BE2C (cell line): ENCODE data around the gene ZMYND8.

Experiments used
- DNase-seq: peaks from one replicate; pipeline ENCODE4 v3.0.0-alpha.2; 2020
- H3K27me3 ChIP-seq: fragments of 250-450 bp; sonication (Bioruptor Pico); 2 replicates; pipeline ENCODE4 v1.5.1; 2020; ENCODE audit warnings: mild to moderate bottlenecking
- H3K36me3 ChIP-seq: fragments of 250-450 bp; sonication (Bioruptor Pico); 2 replicates; pipeline ENCODE4 v1.5.1; 2020; ENCODE audit warnings: mild to moderate bottlenecking
- H3K4me1 ChIP-seq: fragments of 250-450 bp; sonication (Bioruptor Pico); 2 replicates; pipeline ENCODE4 v1.5.1; 2020
- H3K4me3 ChIP-seq: 2 replicates; pipeline ENCODE4 v1.5.1; 2011; ENCODE audit warnings: low read depth, low read length
- H3K9me3 ChIP-seq: fragments of 250-450 bp; sonication (Bioruptor Pico); 2 replicates; pipeline ENCODE4 v1.5.1; 2020
- TF ChIP-seq, protein P1 (sequence below): IDR thresholded peaks from 2 replicates; pipeline ENCODE4 v1.5.1; 2012; ENCODE audit warnings: mild to moderate bottlenecking, low read depth, low read length

The ZMYND8 gene

DNA sequence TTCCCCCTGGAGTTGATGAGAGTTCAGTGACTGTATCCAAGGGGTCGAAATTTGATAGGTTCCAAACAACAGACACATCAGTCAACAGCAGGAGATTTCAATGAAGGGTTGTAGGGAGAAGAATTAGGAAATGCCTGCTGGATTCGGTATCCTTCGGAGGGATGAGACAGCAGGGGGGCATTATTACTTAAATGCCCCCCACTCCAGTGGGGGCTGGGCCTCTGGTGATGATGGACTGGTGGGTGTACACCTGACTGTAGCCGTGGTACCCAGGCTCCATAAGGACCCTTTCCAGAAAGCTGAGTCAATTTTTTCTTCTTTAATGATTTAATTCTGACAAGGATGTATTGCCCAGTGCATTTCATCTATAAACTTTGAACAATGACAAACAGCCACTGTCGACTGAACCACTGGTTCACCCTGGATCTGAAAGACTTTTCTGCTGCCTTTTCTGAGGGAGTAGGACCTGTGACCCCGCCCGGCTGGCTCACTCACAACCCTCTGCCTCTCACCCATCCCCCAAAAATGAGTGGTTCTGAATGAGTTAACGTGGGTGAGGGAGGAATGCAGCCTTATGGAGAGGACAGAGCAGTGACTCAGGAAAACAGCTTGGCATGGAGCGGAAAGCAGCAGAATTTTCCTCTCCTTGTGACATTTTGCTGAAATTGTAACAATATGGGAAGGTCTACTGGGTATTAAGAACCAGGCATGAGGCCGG, 41.0 kb downstream of the ZMYND8 start:
- H3K4me3 ChIP-seq = no peak overlapping the region
- no peaks in the 10 kb centered on the region for H3K27me3 ChIP-seq
- TF ChIP-seq, protein P1, sequence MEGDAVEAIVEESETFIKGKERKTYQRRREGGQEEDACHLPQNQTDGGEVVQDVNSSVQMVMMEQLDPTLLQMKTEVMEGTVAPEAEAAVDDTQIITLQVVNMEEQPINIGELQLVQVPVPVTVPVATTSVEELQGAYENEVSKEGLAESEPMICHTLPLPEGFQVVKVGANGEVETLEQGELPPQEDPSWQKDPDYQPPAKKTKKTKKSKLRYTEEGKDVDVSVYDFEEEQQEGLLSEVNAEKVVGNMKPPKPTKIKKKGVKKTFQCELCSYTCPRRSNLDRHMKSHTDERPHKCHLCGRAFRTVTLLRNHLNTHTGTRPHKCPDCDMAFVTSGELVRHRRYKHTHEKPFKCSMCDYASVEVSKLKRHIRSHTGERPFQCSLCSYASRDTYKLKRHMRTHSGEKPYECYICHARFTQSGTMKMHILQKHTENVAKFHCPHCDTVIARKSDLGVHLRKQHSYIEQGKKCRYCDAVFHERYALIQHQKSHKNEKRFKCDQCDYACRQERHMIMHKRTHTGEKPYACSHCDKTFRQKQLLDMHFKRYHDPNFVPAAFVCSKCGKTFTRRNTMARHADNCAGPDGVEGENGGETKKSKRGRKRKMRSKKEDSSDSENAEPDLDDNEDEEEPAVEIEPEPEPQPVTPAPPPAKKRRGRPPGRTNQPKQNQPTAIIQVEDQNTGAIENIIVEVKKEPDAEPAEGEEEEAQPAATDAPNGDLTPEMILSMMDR = no peak
- peaks cover 16% of the 10 kb centered on the region for H3K4me1 ChIP-seq
- no peaks in the 10 kb centered on the region for H3K9me3 ChIP-seq
- H3K36me3 ChIP-seq = peaks cover 47% of the 10 kb centered on the region
- DNase-seq = no peak

DNA sequence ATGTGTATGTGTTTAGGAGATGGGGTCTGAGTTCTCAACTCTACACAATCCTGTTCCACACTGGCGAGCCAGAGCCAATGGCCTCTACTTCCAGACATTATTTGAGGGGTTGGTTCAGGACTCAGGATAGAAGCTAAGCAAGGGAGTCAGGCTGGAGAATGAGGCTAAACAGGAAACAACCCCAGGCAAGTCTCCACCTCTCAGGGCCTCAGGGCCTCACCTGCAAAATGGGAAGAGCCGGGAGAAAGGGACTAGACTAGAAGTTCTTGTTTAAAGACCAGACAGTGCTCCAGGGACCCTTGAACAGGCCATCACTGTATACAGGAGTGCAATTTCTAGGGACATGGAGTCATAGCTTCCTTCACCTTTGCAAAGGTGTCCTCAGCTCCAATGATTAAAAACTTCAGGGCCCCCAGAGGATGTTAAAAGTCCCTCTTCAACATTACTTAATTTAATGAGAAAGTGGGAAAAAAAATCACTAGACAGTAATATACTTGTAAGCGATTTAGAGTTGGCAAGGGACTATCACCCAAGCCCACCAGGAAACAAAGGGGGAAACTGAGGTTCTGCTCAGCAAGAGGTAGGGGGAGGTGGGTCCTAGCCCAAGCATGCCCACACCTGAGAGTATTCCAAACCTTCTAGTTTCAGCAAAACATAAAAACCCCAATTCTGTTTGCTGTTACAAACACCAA, 41.7 kb downstream of the ZMYND8 start:
- no peak for DNase-seq
- TF ChIP-seq, protein P1 = no peak
- H3K27me3 ChIP-seq = no peaks in the 10 kb centered on the region
- no peaks in the 10 kb centered on the region for H3K9me3 ChIP-seq
- H3K4me3 ChIP-seq = no peak overlapping the region
- peaks cover 10% of the 10 kb centered on the region for H3K4me1 ChIP-seq
- peaks cover 49% of the 10 kb centered on the region for H3K36me3 ChIP-seq

DNA sequence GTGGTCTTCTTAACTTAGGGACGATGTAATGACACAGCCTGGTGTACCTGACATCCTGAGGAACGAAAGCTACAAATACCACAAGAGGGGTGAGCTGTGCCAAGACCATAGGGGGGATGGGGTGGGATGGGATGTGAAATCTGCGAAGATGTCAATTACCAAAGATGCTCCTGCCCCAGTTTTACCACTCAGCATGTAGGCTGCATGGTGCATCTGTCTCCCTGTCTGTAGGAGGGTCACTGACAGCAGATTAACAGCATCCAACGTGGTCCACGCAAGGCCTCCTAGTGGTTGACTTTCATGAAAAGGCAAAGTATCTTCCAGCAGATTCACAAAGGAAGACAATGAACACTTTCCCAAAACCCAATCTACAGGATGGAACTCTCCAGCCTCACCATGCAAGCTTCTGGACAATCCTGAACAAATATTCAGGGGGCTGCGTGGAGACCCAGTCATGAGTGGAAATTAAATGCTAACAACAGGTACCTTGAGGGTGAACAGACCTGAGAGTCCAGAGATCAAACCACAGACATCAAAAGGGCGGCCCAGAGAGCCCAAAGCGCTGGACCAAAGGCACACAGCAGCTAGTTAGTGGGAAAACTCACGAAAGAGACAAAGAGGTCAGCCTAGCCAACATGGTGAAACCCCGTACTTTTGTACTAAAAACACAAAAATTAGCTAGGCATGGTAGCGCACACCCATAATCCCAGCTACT, 44.4 kb downstream of the ZMYND8 start:
- H3K4me1 ChIP-seq = no peaks in the 10 kb centered on the region; the same call in 1 of the 2 replicates
- no peak for DNase-seq
- H3K9me3 ChIP-seq = no peaks in the 10 kb centered on the region
- TF ChIP-seq, protein P1 = no peak; the same call in 1 of the 2 replicates
- no peaks in the 10 kb centered on the region for H3K27me3 ChIP-seq
- H3K4me3 ChIP-seq = no peak overlapping the region
- H3K36me3 ChIP-seq = peaks cover 66% of the 10 kb centered on the region

DNA sequence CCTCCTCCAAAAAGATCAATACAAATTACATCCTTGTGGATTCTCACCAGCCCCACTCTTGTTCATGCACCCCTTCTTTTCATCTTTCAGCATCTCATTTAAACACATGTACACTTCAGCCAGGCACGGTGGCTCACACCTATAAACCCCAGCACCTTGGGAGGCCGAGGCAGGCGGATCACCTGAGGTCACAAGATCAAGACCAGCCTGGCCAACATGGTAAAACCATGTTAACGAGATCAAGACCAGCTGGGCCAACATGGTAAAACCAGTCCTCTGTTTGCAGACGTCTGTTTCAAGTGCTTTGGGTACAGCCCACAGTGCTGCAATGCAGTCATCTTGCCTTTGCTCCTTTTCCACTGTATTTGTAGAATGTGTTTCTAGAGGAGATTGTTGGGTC, 45.3 kb downstream of the ZMYND8 start:
- H3K9me3 ChIP-seq = no peaks in the 10 kb centered on the region
- no peaks in the 10 kb centered on the region; the same call in 1 of the 2 replicates for H3K4me1 ChIP-seq
- no peaks in the 10 kb centered on the region for H3K27me3 ChIP-seq
- H3K4me3 ChIP-seq = no peak overlapping the region
- no peak for DNase-seq
- TF ChIP-seq, protein P1 = no peak
- peaks cover 73% of the 10 kb centered on the region for H3K36me3 ChIP-seq

DNA sequence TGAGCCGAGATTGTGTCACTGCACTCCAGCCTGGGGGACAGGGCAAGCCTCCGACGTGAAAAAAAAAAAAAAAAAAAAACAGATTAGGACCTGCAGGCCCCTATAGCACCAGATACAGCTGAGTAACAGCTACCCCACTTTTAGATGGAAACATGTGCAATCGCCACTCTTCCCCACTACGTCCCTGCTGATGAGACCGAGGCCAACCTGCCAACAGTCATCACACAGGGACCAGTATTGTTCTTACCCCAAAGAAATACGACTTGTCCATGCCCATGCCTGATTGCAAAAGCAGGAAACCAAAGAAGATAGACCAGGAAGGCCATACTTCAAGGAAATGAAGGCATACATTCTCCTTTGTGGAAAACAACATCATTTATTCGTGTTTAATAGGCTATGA, 45.8 kb downstream of the ZMYND8 start:
- Histone ChIP-seq H3K4me1 (no peaks in the 10 kb centered on the region; the same call in 1 of the 2 replicates), H3K27me3 (no peaks in the 10 kb centered on the region), H3K9me3 (no peaks in the 10 kb centered on the region), H3K36me3 (peaks cover 78% of the 10 kb centered on the region), H3K4me3 (no peak overlapping the region)
- TF ChIP-seq, protein P1 = no peak
- no peak for DNase-seq
